Muscle layer of duodenum (tissue), 2 donors: ENCODE results near the gene RPL7A.
"Not testable (repeated sequence)": the region's sequence is repeated elsewhere in the genome, so short reads cannot be mapped to it uniquely, and the experiment has no call there.

Experiments used
- H3K27ac ChIP-seq: one replicate; pipeline ENCODE4 v1.7.0; 2013; ENCODE audit warnings: mild to moderate bottlenecking, low read length
- H3K27me3 ChIP-seq: one replicate; pipeline ENCODE4 v1.7.0; 2013; ENCODE audit warnings: low read depth, mild to moderate bottlenecking, control low read depth, low read length
- H3K36me3 ChIP-seq, 2 donors: one replicate each; pipeline ENCODE4 v1.7.0; 2013; ENCODE audit warnings: low read length in 2 of 2, control low read depth in 1 of 2, mild to moderate bottlenecking in 1 of 2; ENCODE audit not compliant: insufficient read depth in 2 of 2, control insufficient read depth in 1 of 2
- H3K4me1 ChIP-seq, 2 donors: one replicate each; pipeline ENCODE4 v1.7.0; 2013; ENCODE audit warnings: low read length in 2 of 2, mild to moderate bottlenecking in 2 of 2, control low read depth in 1 of 2, moderate library complexity in 1 of 2; ENCODE audit not compliant: insufficient read depth in 2 of 2, control insufficient read depth in 1 of 2
- H3K4me3 ChIP-seq, 2 donors: one replicate each; pipeline ENCODE4 v1.7.0; 2013; ENCODE audit warnings: low read length in 2 of 2, low read depth in 1 of 2, mild to moderate bottlenecking in 1 of 2
- H3K9me3 ChIP-seq, 2 donors: one replicate each; pipeline ENCODE4 v1.7.0; 2013; ENCODE audit warnings: low read length in 2 of 2, control low read depth in 1 of 2, mild to moderate bottlenecking in 1 of 2; ENCODE audit not compliant: control insufficient read depth in 1 of 2
- donor health status: healthy.

RPL7A gene

DNA sequence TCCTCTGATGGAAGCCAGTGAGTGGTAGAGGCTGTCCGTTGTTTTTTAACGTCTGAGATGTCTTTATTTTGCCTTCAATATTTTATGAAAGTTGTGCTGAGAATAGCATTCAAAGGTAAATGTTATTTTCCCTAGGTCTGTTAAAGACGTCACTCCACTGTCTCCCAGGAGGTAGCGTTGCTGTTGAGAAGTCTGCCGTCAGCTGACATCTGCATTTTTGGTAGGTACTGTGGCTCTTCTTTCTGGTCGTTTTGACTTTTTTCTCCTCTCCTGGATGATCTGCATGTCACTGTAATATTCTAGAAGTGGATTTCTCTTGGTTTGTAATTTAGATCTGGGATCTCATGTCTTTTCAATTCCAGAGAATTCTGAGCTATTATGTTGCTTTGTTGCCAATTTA lies 38.4 kb upstream of the RPL7A start:
- Histone ChIP-seq H3K27ac (no peak overlapping the region), H3K9me3 (no peaks in the 10 kb centered on the region), H3K4me1 (peaks cover 0 to 5% of the 10 kb centered on the region in 2 donors), H3K36me3 (no peaks in the 10 kb centered on the region), H3K4me3 (no peak overlapping the region), H3K27me3 (no peaks in the 10 kb centered on the region)

DNA sequence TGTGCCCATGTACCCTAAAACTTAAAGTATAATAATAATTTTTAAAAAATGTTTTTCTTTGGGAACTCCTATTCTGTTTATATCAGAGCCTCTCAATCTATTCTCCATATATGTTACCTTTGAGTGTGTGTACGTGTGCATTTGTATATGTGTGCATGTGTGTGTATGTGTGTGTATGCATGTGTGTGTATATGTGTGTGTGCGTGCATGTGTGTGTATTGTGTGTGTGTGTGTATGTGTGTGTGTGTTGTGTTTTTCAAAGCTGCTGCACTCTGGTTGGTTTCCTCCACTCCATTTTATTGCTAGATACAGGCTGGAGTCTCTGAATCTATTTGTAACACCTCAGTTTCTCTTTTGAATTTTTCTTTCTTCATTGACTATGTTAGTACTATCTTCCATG lies 32.0 kb upstream of the RPL7A start:
- no peaks in the 10 kb centered on the region for H3K27me3 ChIP-seq
- H3K9me3 ChIP-seq: no peaks in the 10 kb centered on the region
- no peaks in the 10 kb centered on the region for H3K4me1 ChIP-seq
- no peak overlapping the region for H3K27ac ChIP-seq
- H3K36me3 ChIP-seq: no peaks in the 10 kb centered on the region
- H3K4me3 ChIP-seq: no peak overlapping the region

DNA sequence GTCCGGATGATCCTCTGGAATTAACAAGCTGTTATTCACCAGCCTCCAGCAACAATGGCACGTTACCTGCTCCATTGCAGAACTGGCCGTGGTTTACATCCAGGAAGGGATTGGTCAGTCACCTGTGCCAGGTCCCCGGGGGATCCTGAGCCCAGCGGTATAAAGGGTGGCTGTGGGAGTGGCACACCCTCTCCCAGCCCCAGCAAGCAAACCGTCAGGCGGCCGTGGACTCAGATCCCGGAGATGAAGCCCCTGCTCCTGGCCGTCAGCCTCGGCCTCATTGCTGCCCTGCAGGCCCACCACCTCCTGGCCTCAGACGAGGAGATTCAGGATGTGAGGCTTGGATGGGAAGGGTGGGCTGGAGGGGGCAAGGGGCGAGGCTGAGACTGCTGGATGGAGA lies 30.5 kb upstream of the RPL7A start:
- not testable (repeated sequence) for H3K36me3 ChIP-seq, H3K4me3 ChIP-seq, H3K27me3 ChIP-seq, H3K27ac ChIP-seq, H3K9me3 ChIP-seq, H3K4me1 ChIP-seq

GRCh38 chr9:133320421-133320881 lies 27.6 kb upstream of the RPL7A start:
- Histone ChIP-seq H3K4me3 (no peak overlapping the region), H3K27me3 (no peaks in the 10 kb centered on the region), H3K4me1 (no peaks in the 10 kb centered on the region), H3K9me3 (no peaks in the 10 kb centered on the region), H3K36me3 (no peaks in the 10 kb centered on the region), H3K27ac (no peak overlapping the region)

GRCh38 chr9:133321411-133321935 lies 26.5 kb upstream of the RPL7A start:
- H3K36me3 ChIP-seq: no peaks in the 10 kb centered on the region
- H3K27me3 ChIP-seq: no peaks in the 10 kb centered on the region
- H3K4me1 ChIP-seq: no peaks in the 10 kb centered on the region
- no peak overlapping the region for H3K27ac ChIP-seq
- no peaks in the 10 kb centered on the region for H3K9me3 ChIP-seq
- H3K4me3 ChIP-seq: no peak overlapping the region

GRCh38 chr9:133322701-133323100 lies 25.3 kb upstream of the RPL7A start:
- Histone ChIP-seq H3K4me1 (no peaks in the 10 kb centered on the region), H3K27ac (no peak overlapping the region), H3K27me3 (no peaks in the 10 kb centered on the region), H3K9me3 (no peaks in the 10 kb centered on the region), H3K36me3 (no peaks in the 10 kb centered on the region), H3K4me3 (no peak overlapping the region)

- Histone ChIP-seq H3K9me3 (no peaks in the 10 kb centered on the region), H3K36me3 (no peaks in the 10 kb centered on the region), H3K27me3 (no peaks in the 10 kb centered on the region), H3K4me3 (no peak overlapping the region), H3K4me1 (no peaks in the 10 kb centered on the region), H3K27ac (no peak overlapping the region)
Observed at GRCh38 chr9:133323211-133323610, 24.8 kb upstream of the RPL7A start.

DNA sequence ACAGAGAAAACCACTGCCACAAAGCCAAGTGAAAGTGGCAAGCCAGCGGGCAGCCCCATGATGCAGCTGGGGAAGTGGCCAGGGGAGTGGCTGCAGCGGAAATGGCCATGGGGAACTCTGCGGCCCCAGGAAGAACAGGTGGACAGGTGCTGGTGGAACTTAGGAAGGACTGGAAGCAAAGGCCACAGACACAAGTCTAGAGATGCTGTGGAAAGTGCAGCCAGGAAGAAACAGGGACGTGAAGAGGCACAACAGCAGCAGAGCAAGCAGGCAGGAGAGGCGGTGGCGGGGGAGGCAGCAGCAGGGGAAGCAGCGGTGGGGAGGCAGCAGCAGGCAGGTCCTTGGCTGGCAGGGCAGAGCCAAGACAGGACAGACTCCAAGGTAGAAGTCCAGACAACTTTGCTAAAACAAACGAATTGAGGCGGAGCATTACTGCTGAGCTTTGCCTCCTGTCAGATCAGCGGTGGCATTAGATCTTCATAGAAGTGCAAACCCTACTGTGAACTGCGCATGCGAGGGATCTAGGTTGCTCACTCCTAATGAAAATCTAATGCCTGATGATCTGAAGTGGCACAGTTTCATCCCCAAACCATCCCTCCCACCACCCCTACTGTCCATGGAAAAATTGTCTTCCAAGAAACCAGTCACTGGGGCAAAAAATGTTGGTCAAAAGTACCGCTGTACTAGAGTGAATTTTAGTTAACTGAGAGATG lies 23.9 kb upstream of the RPL7A start:
- Histone ChIP-seq H3K36me3 (no peaks in the 10 kb centered on the region), H3K27me3 (no peaks in the 10 kb centered on the region), H3K9me3 (no peaks in the 10 kb centered on the region)

GRCh38 chr9:133327021-133327420 lies 21.0 kb upstream of the RPL7A start:
- H3K9me3 ChIP-seq, H3K4me3 ChIP-seq, H3K4me1 ChIP-seq, H3K27me3 ChIP-seq, H3K27ac ChIP-seq: not testable (repeated sequence)
- H3K36me3 ChIP-seq: peaks cover 13 to 20% of the 10 kb centered on the region in 2 donors

More for the DNA sequence above, 23.9 kb upstream of the RPL7A start:
- Histone ChIP-seq H3K4me1 (no peaks in the 10 kb centered on the region), H3K4me3 (no peak overlapping the region), H3K27ac (no peak overlapping the region)

DNA sequence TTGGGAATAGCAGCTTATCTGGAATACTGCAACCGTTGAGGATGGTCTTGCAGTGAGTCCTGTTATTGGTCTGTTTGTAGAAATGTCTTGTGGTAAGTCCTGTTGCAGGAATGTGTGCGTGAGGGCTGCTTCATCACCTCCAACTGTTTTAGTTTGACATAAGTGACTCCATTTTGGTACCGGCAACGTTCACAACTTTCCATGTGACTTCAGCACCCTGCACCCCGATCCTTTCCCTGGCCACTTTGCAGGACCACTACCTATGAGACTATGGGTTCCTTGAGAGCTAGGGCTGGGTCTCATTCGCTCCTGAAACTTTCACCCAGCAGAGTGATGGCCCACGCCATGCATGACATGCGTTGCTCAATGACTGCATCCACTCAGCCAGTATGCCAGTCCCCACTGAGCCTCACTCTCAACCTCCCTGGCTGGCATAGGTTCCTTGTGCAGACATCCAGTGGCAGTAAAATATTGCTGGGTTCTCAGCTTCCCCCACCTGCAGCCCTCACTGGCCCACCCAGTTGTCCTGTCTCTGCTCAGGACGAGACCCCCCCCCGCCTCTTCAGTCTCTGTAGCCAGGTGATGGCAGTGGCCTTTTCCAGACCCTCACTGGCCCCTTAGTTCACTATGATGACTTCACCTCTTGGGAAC lies 20.1 kb upstream of the RPL7A start:
- Histone ChIP-seq H3K9me3 (no peaks in the 10 kb centered on the region), H3K4me1 (no peaks in the 10 kb centered on the region), H3K4me3 (no peak overlapping the region)

DNA sequence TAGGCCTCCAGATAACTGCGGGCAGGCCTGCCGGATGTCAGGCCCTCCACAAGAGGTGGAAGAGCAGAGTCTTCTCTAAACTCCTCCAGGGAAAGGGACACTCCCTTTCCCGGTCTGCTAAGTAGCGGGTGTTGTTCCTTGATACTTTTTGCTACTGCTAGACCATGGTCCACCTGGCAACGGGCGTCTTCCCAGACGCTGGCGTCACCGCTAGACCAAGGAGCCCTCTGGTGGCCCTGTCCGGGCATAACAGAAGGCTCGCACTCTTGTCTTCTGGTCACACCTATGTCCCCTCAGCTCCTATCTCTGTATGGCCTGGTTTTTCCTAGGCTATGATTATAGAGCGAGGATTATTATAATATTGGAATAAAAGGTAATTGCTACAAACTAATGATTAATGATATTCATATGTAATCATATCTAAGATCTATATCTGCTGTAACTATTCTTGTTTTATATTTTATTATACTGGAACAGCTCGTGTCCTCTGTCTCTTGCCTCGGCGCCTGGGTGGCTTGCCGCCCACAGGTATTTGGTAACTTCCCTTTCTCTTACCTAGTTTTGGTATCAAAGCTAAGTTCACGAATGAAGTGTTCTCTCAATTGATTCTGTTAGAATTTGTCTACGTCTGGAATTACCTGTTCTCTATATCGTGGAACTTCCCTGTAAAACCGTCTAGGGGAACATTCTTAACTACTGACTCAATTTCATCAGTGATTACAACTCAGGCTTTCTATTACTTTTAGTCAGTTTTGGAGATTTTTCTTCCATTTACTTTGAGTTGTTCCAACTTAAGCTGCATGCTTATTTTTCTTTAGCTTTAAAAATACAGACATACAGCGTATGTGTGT lies 18.5 kb upstream of the RPL7A start:
- H3K27me3 ChIP-seq, H3K27ac ChIP-seq, H3K4me1 ChIP-seq, H3K9me3 ChIP-seq, H3K4me3 ChIP-seq: not testable (repeated sequence)
- H3K36me3 ChIP-seq: peaks cover 33 to 44% of the 10 kb centered on the region in 2 donors

More for the DNA sequence above, 20.1 kb upstream of the RPL7A start:
- Histone ChIP-seq H3K27ac (no peak overlapping the region), H3K36me3 (peaks cover 22 to 30% of the 10 kb centered on the region in 2 donors), H3K27me3 (no peaks in the 10 kb centered on the region)
